Naive B cell (primary cell): ENCODE results near the gene DLGAP4. TPM values are rescaled to one million over a fixed set of nuclear protein-coding genes. Genes with fewer than 3 reads are reported as not detected.
"Not testable (repeated sequence)": the region's sequence is repeated elsewhere in the genome, so short reads cannot be mapped to it uniquely, and the experiment has no call there.

Experiments used
- ATAC-seq, 2 donors: fragments of 150-1000 bp; cut with Tn5 transposase; 2 replicates each; pipeline ENCODE4 v1.10.0; 2021; ENCODE audit warnings: low read depth in 2 of 2, mild to moderate bottlenecking in 2 of 2, moderate library complexity in 2 of 2
- DNase-seq: peaks from one replicate; pipeline ENCODE4 v3.0.0; 2022
- H3K27ac Mint-ChIP-seq, 6 donors: one replicate each; pipeline ENCODE4 v1.8.0; 2020 to 2022; ENCODE audit warnings: mild to moderate bottlenecking in 6 of 6, mixed read lengths in 6 of 6, moderate library complexity in 5 of 6, inconsistent platforms in 2 of 6
- H3K27me3 Mint-ChIP-seq, 3 donors: one replicate each; pipeline ENCODE4 v1.8.0; 2021 to 2022; ENCODE audit warnings: mixed read lengths in 3 of 3, mild to moderate bottlenecking in 1 of 3
- H3K36me3 Mint-ChIP-seq, 2 donors: one replicate each; pipeline ENCODE4 v1.8.0; 2020 to 2022; ENCODE audit warnings: mixed read lengths in 2 of 2, inconsistent platforms in 1 of 2, mild to moderate bottlenecking in 1 of 2
- H3K4me1 Mint-ChIP-seq, 3 donors: one replicate each; pipeline ENCODE4 v1.8.0; 2020 to 2022; ENCODE audit warnings: mixed read lengths in 3 of 3, inconsistent platforms in 1 of 3, mild to moderate bottlenecking in 1 of 3, moderate library complexity in 1 of 3
- H3K4me3 Mint-ChIP-seq, 8 donors: one replicate each; pipeline ENCODE4 v1.8.0; 2020 to 2022; ENCODE audit warnings: mild to moderate bottlenecking in 8 of 8, mixed read lengths in 8 of 8, moderate library complexity in 8 of 8, inconsistent platforms in 2 of 8
- H3K9me3 Mint-ChIP-seq, 7 donors: one replicate each; pipeline ENCODE4 v1.8.0; 2020 to 2022; ENCODE audit warnings: mixed read lengths in 7 of 7, mild to moderate bottlenecking in 5 of 7, inconsistent platforms in 2 of 7, moderate library complexity in 1 of 7
- polyA plus RNA-seq, 6 donors: library from polyadenylated mRNA; unstranded; fragments of 300-500 nt; fragmentation: Illumina TruSeq; gene quantifications; one replicate each; pipeline ENCODE4 v1.2.3, GENCODE V29; 2021; ENCODE audit warnings: low read depth in 6 of 6

The DLGAP4 gene
- polyA plus RNA-seq, 6 donors from 2014 or later: 15.3 to 35.5 (median 21.1) TPM

DNA sequence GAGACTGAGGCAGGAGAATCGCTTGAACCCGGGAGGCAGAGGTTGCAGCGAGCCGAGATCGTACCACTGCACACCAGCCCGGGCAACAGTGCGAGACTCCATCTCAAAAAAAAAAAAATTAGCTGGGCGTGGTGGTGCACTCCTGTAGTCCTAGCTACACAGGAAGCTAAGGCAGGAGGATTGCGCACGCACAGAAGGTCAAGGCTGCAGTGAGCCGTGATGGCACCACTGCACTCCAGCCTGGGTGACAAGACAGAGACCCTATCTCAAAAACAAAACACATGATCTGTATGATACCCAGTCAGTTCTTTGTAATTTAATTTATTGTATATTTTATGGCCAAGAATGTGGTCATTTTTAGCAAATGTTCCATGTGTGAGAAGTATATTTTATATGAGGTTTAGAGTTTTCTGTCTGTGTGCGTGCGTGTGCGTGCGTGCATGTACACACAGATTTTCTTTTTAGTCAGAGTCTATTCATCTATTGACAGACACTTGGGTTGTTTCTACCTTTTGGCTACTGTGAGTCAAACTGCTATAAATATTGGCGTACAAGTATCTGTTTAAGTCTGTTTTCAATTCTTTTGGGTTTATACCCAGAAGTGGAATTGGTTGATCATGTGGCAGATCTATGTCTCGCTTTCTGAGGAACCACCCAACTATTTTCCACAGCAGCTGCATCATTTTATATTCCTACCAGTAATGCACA, 213.0 kb downstream of the DLGAP4 start:
- Mint-ChIP-seq H3K9me3 (no peaks in the 10 kb centered on the region), H3K27ac (no peak overlapping the region), H3K4me1 (peaks cover 0 to 24% (median 12%) of the 10 kb centered on the region in 3 donors), H3K36me3 (peaks cover 1 to 4% of the 10 kb centered on the region in 2 donors), H3K27me3 (no peaks in the 10 kb centered on the region), H3K4me3 (no peak overlapping the region)
- ATAC-seq: no peak
- DNase-seq: no peak

DNA sequence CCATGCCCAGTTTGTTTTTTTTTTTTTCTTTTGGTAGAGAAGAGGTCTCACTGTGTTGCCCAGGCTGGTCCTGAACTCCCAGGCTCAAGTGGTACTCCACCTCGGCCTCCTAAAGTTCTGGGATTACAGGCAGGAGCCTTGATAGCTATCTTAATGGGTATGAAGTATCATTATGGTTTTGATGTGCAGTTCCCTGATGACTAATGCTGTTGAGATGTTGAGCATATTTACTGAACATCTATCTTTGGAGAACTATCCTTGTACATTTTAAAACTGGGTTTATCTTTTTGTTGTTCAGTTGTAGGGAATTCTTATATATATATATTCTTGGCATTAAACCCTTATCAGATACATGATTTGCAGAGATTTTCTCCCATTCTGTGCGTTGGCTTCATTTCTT, 213.8 kb downstream of the DLGAP4 start:
- H3K9me3 Mint-ChIP-seq: no peaks in the 10 kb centered on the region
- H3K4me3 Mint-ChIP-seq: no peak overlapping the region
- H3K36me3 Mint-ChIP-seq: peaks cover 0 to 4% of the 10 kb centered on the region in 2 donors
- H3K27me3 Mint-ChIP-seq: no peaks in the 10 kb centered on the region
- no peak for ATAC-seq
- no peak for DNase-seq
- H3K27ac Mint-ChIP-seq: peak overlapping the region in 3 of 6 donors; percentile 12 to 58 (median 47)
- H3K4me1 Mint-ChIP-seq: peaks cover 0 to 24% (median 12%) of the 10 kb centered on the region in 3 donors

DNA sequence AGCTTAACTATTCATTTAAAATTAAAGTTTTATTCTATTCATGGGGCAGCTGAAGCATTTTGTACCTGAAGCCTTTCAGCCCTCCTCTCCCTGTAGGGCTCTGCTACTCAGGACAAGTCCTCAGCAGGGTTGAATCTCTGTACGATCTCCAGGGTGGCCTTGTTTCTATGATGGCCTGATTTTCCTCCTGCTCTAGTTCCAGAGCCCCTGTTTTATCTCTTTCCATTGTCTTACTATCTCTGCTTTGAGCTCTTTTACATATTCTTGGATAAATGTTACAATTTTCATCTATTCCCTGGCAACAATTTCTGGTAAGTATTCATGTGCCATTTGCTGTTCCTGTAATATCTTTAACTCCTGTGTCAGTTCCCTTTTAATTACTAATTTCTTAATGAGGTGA, 215.4 kb downstream of the DLGAP4 start:
- Mint-ChIP-seq H3K27ac (peak overlapping the region; percentile 1 to 92 (median 69)), H3K4me3 (no peak overlapping the region), H3K36me3 (peaks cover 0 to 4% of the 10 kb centered on the region in 2 donors), H3K4me1 (peaks cover 0 to 29% (median 12%) of the 10 kb centered on the region in 3 donors), H3K27me3 (no peaks in the 10 kb centered on the region), H3K9me3 (no peaks in the 10 kb centered on the region)
- no peak for ATAC-seq
- DNase-seq: no peak

DNA sequence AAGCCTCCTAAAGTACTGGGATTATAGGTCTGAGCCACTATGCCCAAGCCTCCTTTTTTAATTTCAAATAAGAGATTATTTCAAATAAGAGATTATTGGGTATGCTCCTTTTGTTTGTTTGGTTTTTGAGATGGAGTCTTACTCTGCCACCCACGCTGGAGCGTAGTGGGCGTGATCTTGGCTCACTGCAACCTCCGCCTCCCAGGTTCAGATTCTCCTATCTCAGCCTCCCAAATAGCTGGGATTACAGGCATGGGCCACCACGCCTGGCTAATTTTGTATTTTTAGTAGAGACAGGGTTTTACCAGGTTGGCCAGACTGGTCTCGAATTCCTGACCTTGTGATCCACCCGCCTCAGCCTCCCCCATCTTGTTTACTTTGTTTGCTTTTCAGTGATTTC, 216.3 kb downstream of the DLGAP4 start:
- H3K27me3 Mint-ChIP-seq, H3K36me3 Mint-ChIP-seq, ATAC-seq, DNase-seq, H3K4me3 Mint-ChIP-seq, H3K9me3 Mint-ChIP-seq: not testable (repeated sequence)
- peaks cover 0 to 29% (median 12%) of the 10 kb centered on the region in 3 donors for H3K4me1 Mint-ChIP-seq
- peak overlapping the region in 4 of 6 donors; percentile 9 to 87 (median 70) for H3K27ac Mint-ChIP-seq

DNA sequence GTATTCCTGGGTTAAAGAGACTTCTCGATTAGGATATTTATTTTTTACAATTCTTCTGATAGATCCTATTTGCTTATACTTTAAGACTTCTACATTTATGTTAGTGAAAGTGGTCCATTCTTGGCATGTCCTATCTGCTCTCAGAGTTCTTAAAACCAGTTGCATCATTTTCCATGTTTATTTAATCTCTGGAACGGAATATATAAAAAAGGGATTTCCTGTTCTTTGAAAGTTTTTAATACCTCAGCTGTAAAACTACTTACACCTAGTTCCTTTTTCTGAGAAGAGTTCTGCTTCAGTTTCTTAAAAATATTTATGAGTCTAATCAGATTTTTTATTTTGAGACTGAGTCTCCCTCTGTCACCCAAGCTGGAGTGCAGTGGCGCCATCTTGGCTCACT, 217.2 kb downstream of the DLGAP4 start:
- H3K9me3 Mint-ChIP-seq: no peaks in the 10 kb centered on the region
- no peak for ATAC-seq
- peak overlapping the region; percentile 59 to 95 (median 90) for H3K27ac Mint-ChIP-seq
- H3K4me1 Mint-ChIP-seq: peaks cover 0 to 29% (median 12%) of the 10 kb centered on the region in 3 donors
- H3K27me3 Mint-ChIP-seq: no peaks in the 10 kb centered on the region
- H3K36me3 Mint-ChIP-seq: peaks cover 2 to 9% of the 10 kb centered on the region in 2 donors
- no peak for DNase-seq
- H3K4me3 Mint-ChIP-seq: peak overlapping the region in 6 of 8 donors; percentile 9 to 78 (median 53)

DNA sequence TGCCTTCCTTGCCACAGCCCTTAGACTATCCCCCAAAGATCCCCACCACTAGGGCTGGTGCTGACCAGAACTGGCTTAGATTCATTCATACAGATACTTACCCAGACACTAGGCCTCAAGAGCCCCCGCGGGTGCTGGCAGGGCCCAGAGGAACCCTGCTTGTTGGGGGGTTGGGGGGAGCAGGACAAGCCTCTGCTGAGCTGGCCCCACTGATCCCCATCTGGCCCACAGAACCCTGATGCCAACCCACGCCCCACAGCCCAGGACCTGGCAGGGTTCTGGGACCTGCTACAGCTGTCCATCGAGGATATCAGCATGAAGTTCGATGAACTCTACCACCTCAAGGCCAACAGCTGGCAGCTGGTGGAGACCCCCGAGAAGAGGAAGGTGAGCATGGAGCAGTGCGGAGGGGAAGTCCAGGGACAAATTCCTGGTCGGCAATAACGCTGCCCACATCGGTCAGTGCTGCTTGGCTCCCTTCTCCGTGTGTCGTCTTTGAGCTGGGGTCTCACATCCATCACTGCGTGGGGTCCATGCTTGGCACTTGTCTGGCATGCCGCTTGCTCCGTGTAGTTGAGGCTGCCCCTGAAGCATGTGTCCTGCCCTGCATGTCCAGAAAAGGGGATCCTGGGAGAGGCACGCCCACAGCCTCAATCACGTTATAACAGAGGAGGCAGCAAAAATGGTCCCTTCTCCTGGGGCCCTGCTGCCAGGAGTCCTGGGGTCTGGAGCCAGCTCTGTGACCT, 219.7 kb downstream of the DLGAP4 start:
- ATAC-seq (no peak), DNase-seq (no peak)
- Mint-ChIP-seq H3K4me3 (no peak overlapping the region), H3K27ac (peak overlapping the region in 3 of 6 donors; percentile 38 to 81 (median 80)), H3K4me1 (peaks cover 0 to 29% (median 12%) of the 10 kb centered on the region in 3 donors), H3K36me3 (peaks cover 0 to 9% of the 10 kb centered on the region in 2 donors), H3K27me3 (no peaks in the 10 kb centered on the region), H3K9me3 (no peaks in the 10 kb centered on the region)

DNA sequence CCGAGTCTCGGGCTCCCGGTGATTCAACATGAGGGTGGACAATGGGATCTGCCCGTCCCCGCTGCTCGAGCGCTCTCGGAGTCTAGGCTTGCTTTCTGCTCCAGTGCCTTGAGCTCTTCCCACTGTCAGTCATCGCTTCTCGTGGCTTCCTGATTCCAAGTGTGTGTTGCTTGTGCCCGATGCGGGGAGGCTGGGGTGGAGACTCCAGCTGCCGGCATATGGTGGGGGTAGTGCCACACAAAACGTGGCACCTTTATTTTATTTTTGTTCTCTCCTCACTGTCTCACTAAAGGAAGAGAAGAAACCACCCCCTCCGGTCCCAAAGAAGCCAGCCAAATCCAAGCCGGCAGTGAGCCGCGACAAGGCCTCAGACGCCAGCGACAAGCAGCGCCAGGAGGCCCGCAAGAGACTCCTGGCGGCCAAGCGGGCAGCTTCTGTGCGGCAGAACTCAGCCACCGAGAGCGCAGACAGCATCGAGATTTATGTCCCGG, 220.4 kb downstream of the DLGAP4 start:
- H3K27ac Mint-ChIP-seq: peak overlapping the region in 1 of 6 donors; percentile 67
- no peak for DNase-seq
- no peak for ATAC-seq
- H3K36me3 Mint-ChIP-seq: peaks cover 0 to 9% of the 10 kb centered on the region in 2 donors
- no peaks in the 10 kb centered on the region for H3K9me3 Mint-ChIP-seq
- no peaks in the 10 kb centered on the region for H3K27me3 Mint-ChIP-seq
- no peak overlapping the region for H3K4me3 Mint-ChIP-seq
- H3K4me1 Mint-ChIP-seq: peaks cover 0 to 29% (median 12%) of the 10 kb centered on the region in 3 donors

DNA sequence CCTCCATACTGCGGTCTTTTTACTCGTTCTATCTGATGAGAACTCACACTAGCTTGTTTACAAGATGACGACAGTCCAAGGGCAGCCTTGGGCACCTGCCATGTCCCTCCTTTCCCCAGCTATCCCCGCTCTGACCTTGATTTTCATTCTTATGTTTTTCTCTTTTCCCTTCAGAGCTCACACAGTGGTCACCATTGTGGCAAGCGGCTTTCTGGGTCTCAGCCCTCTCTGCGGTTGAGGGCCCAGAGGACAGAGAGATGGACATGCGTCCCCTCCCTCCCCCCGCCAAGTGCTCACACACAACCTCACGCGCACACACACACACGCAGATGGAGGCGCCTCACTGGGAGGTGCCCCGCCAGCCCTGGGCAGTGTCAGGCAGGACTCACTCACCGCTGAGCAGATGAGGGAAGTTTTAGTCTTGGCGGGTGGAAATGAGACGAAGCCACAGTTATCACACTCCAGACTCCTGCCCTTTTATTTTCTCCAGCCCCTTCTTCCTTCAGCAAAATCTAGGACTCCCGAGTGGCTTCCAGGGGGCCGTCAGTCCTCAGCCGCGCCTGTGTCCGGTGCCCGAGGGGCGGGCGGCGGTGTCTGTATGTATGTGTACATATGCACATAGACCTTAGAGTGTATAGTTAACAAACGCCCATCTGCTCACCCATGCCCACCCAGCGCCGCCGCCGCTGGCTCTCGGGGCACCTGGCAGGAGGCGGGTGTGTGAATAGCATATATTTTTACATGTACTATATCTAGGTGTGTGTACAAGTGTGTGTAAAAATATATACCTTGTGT, 221.4 kb downstream of the DLGAP4 start:
- ATAC-seq (no peak), DNase-seq (no peak)
- Mint-ChIP-seq H3K36me3 (peaks cover 0 to 9% of the 10 kb centered on the region in 2 donors), H3K27ac (peak overlapping the region in 2 of 6 donors; percentile 54 to 66), H3K27me3 (no peaks in the 10 kb centered on the region), H3K4me1 (peaks cover 2 to 21% (median 11%) of the 10 kb centered on the region in 3 donors), H3K9me3 (no peaks in the 10 kb centered on the region), H3K4me3 (no peak overlapping the region)

DNA sequence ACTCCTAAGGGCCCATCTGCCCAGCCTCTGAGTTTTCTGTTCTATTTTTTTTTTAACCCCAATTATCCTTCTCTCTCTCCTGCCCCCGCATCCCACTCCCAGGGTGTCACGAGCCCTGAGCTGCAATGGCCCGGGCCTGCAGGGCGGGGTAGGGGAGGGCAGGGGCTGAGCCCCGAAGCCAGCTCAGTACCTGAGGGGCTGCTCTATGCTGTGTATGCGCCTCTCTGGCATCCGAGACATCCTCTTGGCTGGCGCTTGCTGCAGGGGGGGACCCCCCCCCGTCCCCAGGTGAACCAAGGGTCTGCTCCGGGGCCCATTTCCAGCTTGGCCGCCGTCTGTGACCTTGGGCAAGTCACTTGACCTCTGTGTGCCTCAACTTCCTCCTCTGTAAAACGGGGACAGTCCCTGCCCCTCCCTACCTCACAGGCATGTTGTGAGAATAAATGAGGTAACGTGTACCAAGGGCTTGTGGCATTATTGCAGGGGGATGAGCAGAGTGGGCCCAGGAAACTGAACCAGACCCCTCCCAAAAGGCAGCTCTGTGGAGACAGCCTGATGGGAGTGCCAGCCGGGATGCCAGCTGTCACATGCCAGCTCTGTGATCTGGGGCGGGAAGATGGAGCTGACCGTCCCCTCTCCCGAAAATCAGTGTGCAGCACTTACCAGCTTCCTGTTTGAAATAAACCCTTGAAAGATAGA, 222.2 kb downstream of the DLGAP4 start:
- Mint-ChIP-seq H3K27me3 (no peaks in the 10 kb centered on the region), H3K36me3 (peaks cover 0 to 9% of the 10 kb centered on the region in 2 donors), H3K27ac (peak overlapping the region in 3 of 6 donors; percentile 37 to 54 (median 41)), H3K9me3 (no peaks in the 10 kb centered on the region), H3K4me3 (no peak overlapping the region), H3K4me1 (peaks cover 4 to 13% (median 6%) of the 10 kb centered on the region in 3 donors)
- ATAC-seq (no peak), DNase-seq (no peak)

DNA sequence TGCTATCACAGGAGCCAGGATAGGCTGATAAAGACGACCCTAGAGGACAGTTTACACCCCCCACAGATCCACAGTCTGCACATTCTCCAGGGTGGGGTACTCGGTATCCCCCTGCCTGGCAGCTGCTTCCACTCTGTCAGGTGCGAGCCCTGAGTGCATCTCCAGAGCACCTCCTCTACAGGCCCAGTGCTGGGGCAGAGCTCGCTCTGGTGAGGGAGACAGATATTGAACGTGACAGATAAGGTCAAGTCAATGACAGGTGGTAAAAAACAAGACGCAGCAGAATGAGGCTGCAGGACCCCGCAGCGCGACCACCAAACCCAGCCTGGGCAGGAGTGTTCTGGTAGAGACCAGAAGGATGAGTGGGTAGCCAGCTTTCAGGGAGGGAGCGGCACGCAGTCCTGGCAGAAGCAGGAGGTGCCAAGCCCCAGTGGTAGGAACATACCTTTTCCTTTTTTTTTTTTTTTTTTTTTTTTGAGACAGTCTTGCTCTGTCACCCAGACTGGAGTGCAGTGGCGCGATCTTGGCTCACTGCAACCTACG, 222.8 kb downstream of the DLGAP4 start:
- Mint-ChIP-seq H3K27ac (peak overlapping the region in 4 of 6 donors; percentile 36 to 44 (median 39)), H3K27me3 (no peaks in the 10 kb centered on the region), H3K9me3 (no peaks in the 10 kb centered on the region), H3K4me3 (no peak overlapping the region), H3K36me3 (peaks cover 0 to 9% of the 10 kb centered on the region in 2 donors), H3K4me1 (peaks cover 0 to 9% (median 4%) of the 10 kb centered on the region in 3 donors)
- DNase-seq: no peak
- no peak for ATAC-seq

DNA sequence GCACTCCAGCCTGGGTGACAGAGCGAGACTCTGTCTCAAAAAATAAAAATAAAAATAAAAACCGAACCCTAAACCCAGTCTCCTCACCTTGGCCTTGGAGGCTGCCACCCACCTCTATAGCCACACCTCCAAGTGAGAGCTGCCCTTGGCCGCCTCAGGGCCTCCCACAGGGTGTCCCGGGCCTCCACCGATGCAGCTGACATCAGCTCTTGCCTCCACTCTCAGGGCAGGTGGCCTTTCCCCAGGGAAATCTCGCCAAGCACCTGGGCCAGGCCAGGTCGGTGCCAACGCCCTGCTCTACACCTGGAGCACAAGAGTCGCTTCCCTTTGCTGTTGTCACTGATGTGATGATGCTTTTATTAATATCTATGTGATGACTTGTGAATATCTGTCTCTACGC, 226.2 kb downstream of the DLGAP4 start:
- H3K27me3 Mint-ChIP-seq: no peaks in the 10 kb centered on the region
- DNase-seq: no peak
- H3K36me3 Mint-ChIP-seq: peaks cover 0 to 3% of the 10 kb centered on the region in 2 donors
- H3K4me3 Mint-ChIP-seq: no peak overlapping the region
- ATAC-seq: no peak
- no peak overlapping the region for H3K27ac Mint-ChIP-seq
- H3K4me1 Mint-ChIP-seq: peaks cover 0 to 4% (median 3%) of the 10 kb centered on the region in 3 donors
- no peaks in the 10 kb centered on the region for H3K9me3 Mint-ChIP-seq

DNA sequence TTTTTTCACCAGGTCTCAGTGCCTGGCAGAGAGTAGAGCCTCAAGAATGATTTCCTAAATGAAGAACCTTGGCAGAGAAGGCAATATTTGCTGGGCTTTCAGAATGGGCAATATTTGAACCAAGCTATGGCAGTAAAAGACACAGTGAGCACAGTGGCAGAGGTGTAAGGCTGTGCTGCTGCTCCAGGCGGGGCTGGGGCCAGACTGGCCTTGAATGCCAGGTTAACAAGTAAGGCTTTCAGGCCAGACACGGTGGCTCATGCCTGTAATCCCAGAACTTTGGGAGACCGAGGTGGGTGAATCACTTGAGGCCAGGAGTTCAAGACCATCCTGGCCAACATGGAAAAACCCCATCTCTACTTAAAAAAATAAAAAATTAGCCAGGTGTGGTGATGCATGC, 226.7 kb downstream of the DLGAP4 start:
- DNase-seq (no peak), ATAC-seq (no peak)
- H3K4me3 Mint-ChIP-seq: no peak overlapping the region
- H3K4me1 Mint-ChIP-seq: peaks cover 0 to 4% (median 3%) of the 10 kb centered on the region in 3 donors
- H3K36me3 Mint-ChIP-seq: no peaks in the 10 kb centered on the region
- no peaks in the 10 kb centered on the region for H3K27me3 Mint-ChIP-seq
- H3K27ac Mint-ChIP-seq: peak overlapping the region in 1 of 6 donors; percentile 34
- H3K9me3 Mint-ChIP-seq: no peaks in the 10 kb centered on the region
